ENCODE measurements around the gene WDR86.

WDR86 gene

DNA sequence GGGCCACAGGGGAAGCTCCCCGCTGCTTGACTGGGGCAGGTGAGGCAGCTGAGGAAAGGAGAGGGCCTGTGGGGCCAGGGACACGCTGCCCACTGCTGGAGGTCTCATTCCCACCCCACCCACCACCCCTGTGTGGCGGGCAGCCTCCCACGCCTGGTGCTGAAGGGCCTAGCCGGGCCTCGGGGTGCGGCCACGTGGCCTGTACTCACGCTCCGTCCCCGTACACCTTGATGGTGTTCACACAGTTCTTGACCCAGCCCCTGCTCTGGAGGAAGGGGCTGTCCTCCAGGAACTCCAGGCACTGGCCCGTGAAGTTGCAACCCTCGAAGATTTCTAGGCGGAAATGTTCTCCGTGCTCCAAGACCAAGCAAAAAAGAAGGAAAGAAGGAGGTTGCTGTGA, 26.1 kb upstream of the WDR86 start:
- Histone ChIP-seq H3K9ac (ENCODE audit: low read depth, low read length) (no peak overlapping the region), H3K9me3 (ENCODE audit: control insufficient read depth, insufficient read depth, low read length) (no peaks in the 10 kb centered on the region)

GRCh38 chr7:151435103-151435916, 25.5 kb upstream of the WDR86 start:
- Histone ChIP-seq H3K36me3 (ENCODE audit: insufficient read depth, low read length) (no peaks in the 10 kb centered on the region), H3K9me3 (ENCODE audit: control insufficient read depth, insufficient read depth, low read length) (no peaks in the 10 kb centered on the region), H3K9ac (ENCODE audit: low read depth, low read length) (no peak overlapping the region), H3K4me1 (ENCODE audit: insufficient read depth, low read length) (peaks cover 2% of the 10 kb centered on the region; the same call in 1 of the 2 replicates)

More for the DNA sequence above, 26.1 kb upstream of the WDR86 start:
- no peaks in the 10 kb centered on the region for H3K4me1 ChIP-seq (ENCODE audit: insufficient read depth, low read length)
- H3K36me3 ChIP-seq (ENCODE audit: insufficient read depth, low read length) = no peaks in the 10 kb centered on the region

DNA sequence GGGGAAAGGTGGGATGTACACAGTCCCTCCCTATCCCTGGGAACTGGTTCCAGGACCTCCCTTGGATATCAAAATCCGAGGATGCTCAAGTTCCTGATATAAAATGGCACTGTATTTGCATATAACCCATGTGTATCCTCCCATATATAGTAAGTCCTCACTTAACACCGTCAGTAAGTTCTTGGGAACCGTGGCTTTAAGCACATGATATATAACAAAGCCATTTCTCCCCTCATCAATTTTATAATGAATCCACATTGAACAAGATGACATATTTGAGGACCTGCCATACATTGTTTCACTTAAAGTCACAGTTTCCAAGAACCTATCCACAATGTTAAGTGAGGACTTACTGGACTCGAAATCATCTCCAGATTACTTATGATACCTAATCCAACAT, 24.7 kb upstream of the WDR86 start:
- no peaks in the 10 kb centered on the region for H3K36me3 ChIP-seq (ENCODE audit: insufficient read depth, low read length)
- H3K9ac ChIP-seq (ENCODE audit: low read depth, low read length) = no peak overlapping the region
- peaks cover 9% of the 10 kb centered on the region; the same call in 1 of the 2 replicates for H3K4me1 ChIP-seq (ENCODE audit: insufficient read depth, low read length)
- H3K9me3 ChIP-seq (ENCODE audit: control insufficient read depth, insufficient read depth, low read length) = no peaks in the 10 kb centered on the region

GRCh38 chr7:151433721-151434400, 24.0 kb upstream of the WDR86 start:
- no peaks in the 10 kb centered on the region for H3K36me3 ChIP-seq (ENCODE audit: insufficient read depth, low read length)

GRCh38 chr7:151432658-151433521, 23.1 kb upstream of the WDR86 start:
- Histone ChIP-seq H3K36me3 (ENCODE audit: insufficient read depth, low read length) (no peaks in the 10 kb centered on the region), H3K9me3 (ENCODE audit: control insufficient read depth, insufficient read depth, low read length) (no peaks in the 10 kb centered on the region), H3K9ac (ENCODE audit: low read depth, low read length) (no peak overlapping the region), H3K4me1 (ENCODE audit: insufficient read depth, low read length) (peaks cover 24% of the 10 kb centered on the region; the same call in 1 of the 2 replicates)

More at GRCh38 chr7:151433721-151434400, 24.0 kb upstream of the WDR86 start:
- Histone ChIP-seq H3K4me1 (ENCODE audit: insufficient read depth, low read length) (peaks cover 15% of the 10 kb centered on the region; the same call in 1 of the 2 replicates), H3K9ac (ENCODE audit: low read depth, low read length) (no peak overlapping the region), H3K9me3 (ENCODE audit: control insufficient read depth, insufficient read depth, low read length) (no peaks in the 10 kb centered on the region)

- no peaks in the 10 kb centered on the region for H3K9me3 ChIP-seq (ENCODE audit: control insufficient read depth, insufficient read depth, low read length)
- peaks cover 24% of the 10 kb centered on the region; the same call in 1 of the 2 replicates for H3K4me1 ChIP-seq (ENCODE audit: insufficient read depth, low read length)
- H3K9ac ChIP-seq (ENCODE audit: low read depth, low read length) = no peak overlapping the region
- no peaks in the 10 kb centered on the region for H3K36me3 ChIP-seq (ENCODE audit: insufficient read depth, low read length)
Observed at GRCh38 chr7:151431768-151432311, 22.0 kb upstream of the WDR86 start.

DNA sequence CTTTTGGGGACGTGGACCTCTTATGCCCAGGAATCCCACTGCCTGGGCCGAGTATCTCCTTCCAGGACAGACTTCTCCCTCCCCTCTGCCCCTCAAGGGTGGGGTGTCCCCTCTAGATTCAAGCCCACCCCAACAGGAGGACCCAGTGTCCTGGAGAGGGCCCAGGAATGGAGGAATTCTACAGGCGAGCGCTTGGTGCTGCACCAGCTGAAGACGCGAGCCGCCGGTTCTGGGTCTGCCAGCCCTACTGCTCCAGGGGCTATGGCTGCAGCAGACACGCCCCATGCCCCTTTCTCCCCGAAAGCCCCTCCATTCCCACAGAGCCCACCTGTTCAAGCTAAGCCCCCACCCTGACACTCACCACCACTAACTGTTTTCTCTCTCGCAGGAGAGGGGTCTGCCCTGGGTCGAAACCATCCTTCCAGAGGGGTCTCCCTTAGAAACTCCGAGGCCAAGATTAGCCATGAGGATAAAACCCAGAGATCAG, 21.5 kb upstream of the WDR86 start:
- Histone ChIP-seq H3K9me3 (ENCODE audit: control insufficient read depth, insufficient read depth, low read length) (no peaks in the 10 kb centered on the region), H3K36me3 (ENCODE audit: insufficient read depth, low read length) (no peaks in the 10 kb centered on the region), H3K4me1 (ENCODE audit: insufficient read depth, low read length) (peaks cover 24% of the 10 kb centered on the region; the same call in 1 of the 2 replicates), H3K9ac (ENCODE audit: low read depth, low read length) (no peak overlapping the region)

GRCh38 chr7:151430391-151431205, 20.8 kb upstream of the WDR86 start:
- H3K4me1 ChIP-seq (ENCODE audit: insufficient read depth, low read length) = peaks cover 24% of the 10 kb centered on the region; the same call in 1 of the 2 replicates
- H3K9ac ChIP-seq (ENCODE audit: low read depth, low read length) = no peak overlapping the region
- no peaks in the 10 kb centered on the region for H3K36me3 ChIP-seq (ENCODE audit: insufficient read depth, low read length)
- no peaks in the 10 kb centered on the region for H3K9me3 ChIP-seq (ENCODE audit: control insufficient read depth, insufficient read depth, low read length)

DNA sequence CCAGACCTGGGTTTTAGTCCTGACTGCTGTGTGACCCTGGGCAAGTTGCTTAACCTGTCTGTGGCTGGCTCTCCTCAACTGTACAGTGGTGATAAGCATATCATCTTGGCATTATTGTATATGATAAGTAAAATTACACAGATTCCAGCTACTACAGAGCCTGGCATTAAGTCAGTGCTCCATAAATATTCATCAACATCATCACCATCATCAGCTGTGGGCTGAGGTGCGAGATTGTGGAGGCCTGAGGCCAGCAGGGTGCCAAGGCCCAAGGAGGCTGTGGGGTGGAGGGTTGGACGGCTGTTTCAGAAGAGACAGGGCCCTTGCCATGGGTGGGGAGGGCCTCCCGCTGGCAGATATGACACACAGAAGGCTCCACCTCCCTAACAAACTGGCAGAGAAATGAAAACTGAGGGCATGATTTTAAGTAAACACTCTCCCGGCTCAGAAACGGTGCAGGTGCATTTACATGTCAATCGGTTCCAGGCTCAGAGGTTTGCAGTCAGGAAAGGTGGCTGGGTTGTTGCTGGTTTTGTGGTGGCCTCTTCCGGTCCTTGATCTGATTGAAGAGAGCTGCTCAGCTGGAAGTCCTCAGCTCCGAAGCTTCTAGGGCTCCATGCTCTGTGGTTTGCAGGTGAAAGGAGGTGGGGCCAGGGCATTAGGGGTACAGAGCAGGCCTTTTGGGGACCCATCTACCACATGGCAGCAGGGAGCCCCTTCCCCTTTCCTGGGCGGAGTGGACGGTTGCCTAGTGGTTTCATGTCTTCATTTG, 19.9 kb upstream of the WDR86 start:
- Histone ChIP-seq H3K9me3 (ENCODE audit: control insufficient read depth, insufficient read depth, low read length) (no peaks in the 10 kb centered on the region), H3K4me1 (ENCODE audit: insufficient read depth, low read length) (peaks cover 24% of the 10 kb centered on the region; the same call in 1 of the 2 replicates), H3K9ac (ENCODE audit: low read depth, low read length) (no peak overlapping the region), H3K36me3 (ENCODE audit: insufficient read depth, low read length) (no peaks in the 10 kb centered on the region)

DNA sequence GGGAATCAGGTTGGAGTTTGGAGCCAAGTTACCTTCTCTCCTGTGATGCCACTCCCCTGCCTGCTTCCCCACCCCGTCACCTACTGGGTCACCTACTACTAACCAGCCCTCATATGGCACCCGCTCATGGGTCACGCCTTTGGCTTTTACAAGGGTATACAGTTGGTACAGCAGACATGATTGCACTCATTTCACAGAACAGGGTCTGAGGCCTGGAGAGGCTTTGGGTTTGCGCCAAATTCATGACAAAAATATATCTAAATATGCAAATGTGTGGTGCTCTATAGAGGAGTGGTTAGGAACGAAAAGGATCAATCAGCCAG, 19.4 kb upstream of the WDR86 start:
- peaks cover 24% of the 10 kb centered on the region; the same call in 1 of the 2 replicates for H3K4me1 ChIP-seq (ENCODE audit: insufficient read depth, low read length)
- no peaks in the 10 kb centered on the region for H3K36me3 ChIP-seq (ENCODE audit: insufficient read depth, low read length)
- no peaks in the 10 kb centered on the region for H3K9me3 ChIP-seq (ENCODE audit: control insufficient read depth, insufficient read depth, low read length)
- H3K9ac ChIP-seq (ENCODE audit: low read depth, low read length) = no peak overlapping the region

GRCh38 chr7:151428378-151429236, 18.8 kb upstream of the WDR86 start:
- H3K9ac ChIP-seq (ENCODE audit: low read depth, low read length) = no peak overlapping the region
- peaks cover 24% of the 10 kb centered on the region; the same call in 1 of the 2 replicates for H3K4me1 ChIP-seq (ENCODE audit: insufficient read depth, low read length)
- H3K9me3 ChIP-seq (ENCODE audit: control insufficient read depth, insufficient read depth, low read length) = no peaks in the 10 kb centered on the region
- no peaks in the 10 kb centered on the region for H3K36me3 ChIP-seq (ENCODE audit: insufficient read depth, low read length)

- Histone ChIP-seq H3K9me3 (ENCODE audit: control insufficient read depth, insufficient read depth, low read length) (no peaks in the 10 kb centered on the region), H3K9ac (ENCODE audit: low read depth, low read length) (no peak overlapping the region), H3K36me3 (ENCODE audit: insufficient read depth, low read length) (no peaks in the 10 kb centered on the region), H3K4me1 (ENCODE audit: insufficient read depth, low read length) (peaks cover 24% of the 10 kb centered on the region; the same call in 1 of the 2 replicates)
Observed at GRCh38 chr7:151427705-151428377, 18.0 kb upstream of the WDR86 start.
